ENCODE data around the gene ACD. TPM values are rescaled to one million over a fixed set of nuclear protein-coding genes. Genes with fewer than 3 reads are reported as not detected.

Gene ACD
- total RNA-seq, 2 donors from 2014 or later = 16.9 to 20.4 TPM

GRCh38 chr16:67608364-67608763 lies 51.7 kb downstream of the ACD start:
- TF ChIP-seq CTCF (IDR thresholded peaks at IDR 0.05) = no peak
- no peaks in the 10 kb centered on the region for H3K9me3 ChIP-seq
- no peak overlapping the region for H3K27ac ChIP-seq
- ATAC-seq (ENCODE audit: insufficient number of reproducible peaks, low FRiP score, low read depth) (no peak), DNase-seq (ENCODE audit: low spot score) (no peak)
- H3K36me3 ChIP-seq = peaks cover 17% of the 10 kb centered on the region
- no peaks in the 10 kb centered on the region for H3K27me3 ChIP-seq (replicated peaks; ENCODE audit: insufficient read depth)
- no peak overlapping the region for H3K4me3 ChIP-seq
- H3K4me1 ChIP-seq (ENCODE audit: control insufficient read depth in 1 of 2, low read depth in 2 of 2) = peaks cover 7 to 8% of the 10 kb centered on the region in 2 donors

Other genes with a start within 250 kb of the ACD start
- gene ZDHHC1, start 243.8 kb downstream of the ACD start, total RNA-seq = 10 to 100 TPM; 15.0 to 28.7 TPM
- gene HSD11B2, start 229.1 kb downstream of the ACD start, total RNA-seq = not detected
- gene ATP6V0D1, start 179.1 kb downstream of the ACD start, total RNA-seq = 10 to 100 TPM; 68.6 to 72.7 TPM
- gene AGRP, start 176.7 kb downstream of the ACD start, total RNA-seq = not detected
- 100 to 1,000 TPM in 1 of 2 donors, 10 to 100 TPM in 1; 98.0 to 101 TPM for gene RIPOR1, start 131.4 kb downstream of the ACD start, total RNA-seq
- 10 to 100 TPM; 23.0 to 26.7 TPM for gene CTCF, start 97.7 kb downstream of the ACD start, total RNA-seq
- 1 to 10 TPM in 1 of 2 donors, under 1 TPM in 1; 0.42 to 1.2 TPM for gene CARMIL2, start 15.1 kb downstream of the ACD start, total RNA-seq
- 10 to 100 TPM in 1 of 2 donors, 1 to 10 TPM in 1; 5.7 to 10.7 TPM for gene PARD6A, start 700 bp upstream of the ACD start, total RNA-seq
- gene ENKD1, start 6.5 kb upstream of the ACD start, total RNA-seq = 10 to 100 TPM; 15.4 to 17.6 TPM
- gene C16orf86, start 6.6 kb upstream of the ACD start, total RNA-seq = 10 to 100 TPM in 1 of 2 donors, 1 to 10 TPM in 1; 6.6 to 11.9 TPM
- 10 to 100 TPM; 13.3 to 19.2 TPM for gene GFOD2, start 59.1 kb upstream of the ACD start, total RNA-seq
- gene RANBP10, start 146.3 kb upstream of the ACD start, total RNA-seq = 10 to 100 TPM; 14.1 to 14.5 TPM
- gene TSNAXIP1, start 146.6 kb upstream of the ACD start, total RNA-seq = 1 to 10 TPM; 4.1 to 8.5 TPM
- 10 to 100 TPM; 67.5 to 74.7 TPM for gene THAP11, start 182.1 kb upstream of the ACD start, total RNA-seq
- 100 to 1,000 TPM in 1 of 2 donors, 10 to 100 TPM in 1; 79.0 to 172 TPM for gene NUTF2, start 186.7 kb upstream of the ACD start, total RNA-seq
- 10 to 100 TPM; 59.6 to 70.9 TPM for gene CENPT, start 187.4 kb upstream of the ACD start, total RNA-seq
- 10 to 100 TPM; 57.4 to 61.0 TPM for gene EDC4, start 212.8 kb upstream of the ACD start, total RNA-seq
- not detected for gene NRN1L, start 224.6 kb upstream of the ACD start, total RNA-seq
- gene PSKH1, start 233.0 kb upstream of the ACD start, total RNA-seq = 10 to 100 TPM; 24.1 to 36.0 TPM

Data from thoracic aorta (tissue), 2 donors.